SK-N-MC (cell line): ENCODE measurements around the gene GRID2.

Source experiments
- EZH2 ChIP-seq: fragments of 200-600 bp; sonication (generic); IDR thresholded peaks from one replicate; pipeline ENCODE4 v1.6.1; 2017; ENCODE audit warnings: antibody characterized with exemption
- POLR2AphosphoS5 ChIP-seq: IDR thresholded peaks from 2 replicates; pipeline ENCODE4 v1.6.1; 2012; ENCODE audit warnings: mild to moderate bottlenecking, low read depth, low read length, borderline replicate concordance

- TF ChIP-seq EZH2 = no peak
- TF ChIP-seq POLR2AphosphoS5 = no peak
Observed at GRCh38 chr4:93780080-93780479, 1476.3 kb downstream of the GRID2 start.
